IMR-90 (cell line): Measurements from ENCODE around the gene TEPSIN. TPM values are rescaled to one million over a fixed set of nuclear protein-coding genes. Genes with fewer than 3 reads are reported as not detected.
A peak's percentile ranks its signal among the peaks of the same experiment; 100 is the strongest.

ENCODE experiments used
- ATAC-seq: fragments of 200-7000 bp; cut with Tn5 transposase; 2 replicates; pipeline ENCODE4 v1.9.1; 2020; ENCODE audit warnings: low read depth, mild to moderate bottlenecking, moderate library complexity
- BruUV-seq: library from RNA; stranded (reverse); fragments of 400-500 nt; replicated peaks from 2 replicates; lab custom pipeline; 2021; lab: Mats Ljungman, UMichigan
- CTCF ChIA-PET: fragments of 300-600 bp; formaldehyde crosslinking; extraction: SDS; loops from one replicate; lab custom pipeline; 2021; ENCODE audit warnings: antibody characterized with exemption; lab: Yijun Ruan, JAX
- POLR2A ChIA-PET: fragments of 300-600 bp; sonication (Branson Sonifier 250); formaldehyde crosslinking; loops from one replicate; lab custom pipeline; 2022; ENCODE audit warnings: antibody characterized with exemption; ENCODE audit not compliant: unreplicated experiment; lab: Charles Lee
- DNase-seq: peaks from one replicate; pipeline ENCODE4 v3.0.0; 2013
- H2AFZ ChIP-seq: replicated peaks from 2 replicates; pipeline ENCODE3; 2013; ENCODE audit warnings: low read length, mild to moderate bottlenecking; ENCODE audit not compliant: poor library complexity
- H2AK5ac ChIP-seq: 2 replicates; pipeline ENCODE4 v1.6.1; 2013; ENCODE audit warnings: low read depth, low read length, inconsistent platforms
- H2AK9ac ChIP-seq: replicated peaks from 2 replicates; pipeline ENCODE3; 2013; ENCODE audit warnings: mild to moderate bottlenecking, low read depth, low read length, moderate library complexity; ENCODE audit not compliant: poor library complexity
- H2BK120ac ChIP-seq: 2 replicates; pipeline ENCODE4 v1.6.1; 2013; ENCODE audit warnings: low read depth, low read length, inconsistent platforms
- H2BK15ac ChIP-seq: 3 replicates; pipeline ENCODE4 v1.6.1; 2013; ENCODE audit warnings: low read depth, low read length, inconsistent platforms
- H2BK20ac ChIP-seq: 2 replicates; pipeline ENCODE4 v1.6.1; 2013; ENCODE audit warnings: low read depth, mild to moderate bottlenecking, inconsistent platforms, low read length, moderate library complexity
- H2BK5ac ChIP-seq: 2 replicates; pipeline ENCODE4 v1.6.1; 2013; ENCODE audit warnings: mild to moderate bottlenecking, low read depth, low read length, inconsistent platforms; ENCODE audit not compliant: poor library complexity, severe bottlenecking
- H3K14ac ChIP-seq: replicated peaks from 2 replicates; pipeline ENCODE4 v1.6.1; 2013; ENCODE audit warnings: low read depth, low read length, inconsistent platforms
- H3K18ac ChIP-seq: 2 replicates; pipeline ENCODE4 v1.6.1; 2013; ENCODE audit warnings: low read depth, low read length, control low read depth
- H3K23ac ChIP-seq: 2 replicates; pipeline ENCODE4 v1.6.1; 2013; ENCODE audit warnings: low read depth, low read length, inconsistent platforms
- H3K27ac ChIP-seq: 2 replicates; pipeline ENCODE4 v1.5.1; 2013; ENCODE audit warnings: mild to moderate bottlenecking, control low read depth, low read length; ENCODE audit not compliant: insufficient read depth
- H3K27me3 ChIP-seq: 2 replicates; pipeline ENCODE4 v1.6.1; 2013; ENCODE audit warnings: low read length; ENCODE audit not compliant: control insufficient read depth, insufficient read depth
- H3K36me3 ChIP-seq: 2 replicates; pipeline ENCODE4 v1.6.1; 2013; ENCODE audit warnings: low read length, mixed read lengths; ENCODE audit not compliant: control insufficient read depth, insufficient read depth
- H3K4ac ChIP-seq: 2 replicates; pipeline ENCODE4 v1.6.1; 2013; ENCODE audit warnings: low read depth, low read length, inconsistent platforms
- H3K4me1 ChIP-seq: 2 replicates; pipeline ENCODE4 v1.6.1; 2013; ENCODE audit warnings: low read length, mixed read lengths; ENCODE audit not compliant: control insufficient read depth, insufficient read depth
- H3K4me2 ChIP-seq: 2 replicates; pipeline ENCODE4 v1.6.1; 2013; ENCODE audit warnings: low read depth, mild to moderate bottlenecking, control low read depth, low read length, moderate library complexity
- H3K4me3 ChIP-seq: 2 replicates; pipeline ENCODE4 v1.5.1; 2013; ENCODE audit warnings: low read depth, mild to moderate bottlenecking, control low read depth, low read length, moderate library complexity; ENCODE audit not compliant: insufficient read depth
- H3K56ac ChIP-seq: 2 replicates; pipeline ENCODE4 v1.6.1; 2013; ENCODE audit warnings: low read length, inconsistent platforms; ENCODE audit not compliant: insufficient read depth; ENCODE audit errors: extremely low read depth
- H3K79me1 ChIP-seq, 2 experiments: 2 replicates each; pipeline ENCODE4 v1.6.1; 2013; ENCODE audit warnings: low read length in 2 of 2, inconsistent platforms in 1 of 2, low read depth in 1 of 2
- H3K9ac ChIP-seq: 2 replicates; pipeline ENCODE4 v1.6.1; 2013; ENCODE audit warnings: low read depth, low read length, control low read depth
- H3K9me1 ChIP-seq: 2 replicates; pipeline ENCODE4 v1.6.1; 2013; ENCODE audit warnings: low read length, inconsistent platforms; ENCODE audit not compliant: insufficient read depth
- H3K9me3 ChIP-seq: 2 replicates; pipeline ENCODE4 v1.6.1; 2013; ENCODE audit warnings: low read length; ENCODE audit not compliant: control insufficient read depth, insufficient read depth
- H4K20me1 ChIP-seq: 2 replicates; pipeline ENCODE4 v1.6.1; 2013; ENCODE audit warnings: low read length, inconsistent platforms; ENCODE audit not compliant: insufficient read depth
- H4K5ac ChIP-seq: 2 replicates; pipeline ENCODE4 v1.6.1; 2013; ENCODE audit warnings: mild to moderate bottlenecking, low read depth, low read length, control low read depth
- H4K8ac ChIP-seq, 2 experiments: 2 replicates each; pipeline ENCODE4 v1.6.1; 2013; ENCODE audit warnings: low read depth in 2 of 2, low read length in 2 of 2, control low read depth in 1 of 2, inconsistent platforms in 1 of 2
- H4K91ac ChIP-seq: 2 replicates; pipeline ENCODE4 v1.6.1; 2013; ENCODE audit warnings: low read depth, low read length, inconsistent platforms; ENCODE audit not compliant: insufficient read depth
- BHLHE40 ChIP-seq: fragments of 150-350 bp; IDR thresholded peaks from 2 replicates; pipeline ENCODE4 v1.6.1; 2016; ENCODE audit warnings: mild to moderate bottlenecking, low read depth, low read length
- CEBPB ChIP-seq: IDR thresholded peaks from 2 replicates; pipeline ENCODE4 v1.6.1; 2012; ENCODE audit warnings: low read depth, low read length, improper control_type of control experiment
- CHD1 ChIP-seq: IDR thresholded peaks from 2 replicates; pipeline ENCODE4 v1.6.1; 2012; ENCODE audit warnings: low read depth, low read length, improper control_type of control experiment
- CTCF ChIP-seq: conservative IDR thresholded peaks from 2 replicates; pipeline ENCODE4 v1.5.1; 2012; ENCODE audit warnings: mild to moderate bottlenecking, low read depth, low read length, improper control_type of control experiment
- ELK1 ChIP-seq: fragments of 150-350 bp; IDR thresholded peaks from 2 replicates; pipeline ENCODE4 v1.6.1; 2016; ENCODE audit warnings: low read depth, mild to moderate bottlenecking, low read length, moderate library complexity, borderline replicate concordance
- MAFK ChIP-seq: IDR thresholded peaks from 2 replicates; pipeline ENCODE4 v1.6.1; 2012; ENCODE audit warnings: low read depth, low read length, improper control_type of control experiment
- MAZ ChIP-seq: IDR thresholded peaks from 2 replicates; pipeline ENCODE4 v1.6.1; 2012; ENCODE audit warnings: low read depth, mild to moderate bottlenecking, low read length, improper control_type of control experiment, moderate library complexity, borderline replicate concordance
- NFE2L2 ChIP-seq: fragments of 150-350 bp; IDR thresholded peaks from 2 replicates; pipeline ENCODE4 v1.6.1; 2016; ENCODE audit warnings: low read depth, mild to moderate bottlenecking, low read length
- POLR2A ChIP-seq: IDR thresholded peaks from 2 replicates; pipeline ENCODE4 v1.6.1; 2012; ENCODE audit warnings: mild to moderate bottlenecking, low read depth, low read length
- RAD21 ChIP-seq: IDR thresholded peaks from 2 replicates; pipeline ENCODE4 v1.6.1; 2012; ENCODE audit warnings: low read length, improper control_type of control experiment
- RCOR1 ChIP-seq: IDR thresholded peaks from 2 replicates; pipeline ENCODE4 v1.6.1; 2012; ENCODE audit warnings: mild to moderate bottlenecking, low read length, improper control_type of control experiment; ENCODE audit not compliant: insufficient replicate concordance
- RFX5 ChIP-seq: IDR thresholded peaks from 2 replicates; pipeline ENCODE4 v1.8.0; 2012; ENCODE audit warnings: low read depth, mild to moderate bottlenecking, low read length, moderate library complexity
- SMC3 ChIP-seq: fragments of 150-350 bp; IDR thresholded peaks from 2 replicates; pipeline ENCODE4 v1.6.1; 2016; ENCODE audit warnings: low read depth, mild to moderate bottlenecking, antibody characterized with exemption, low read length, moderate library complexity
- USF2 ChIP-seq: fragments of 150-350 bp; IDR thresholded peaks from 2 replicates; pipeline ENCODE4 v1.6.1; 2017; ENCODE audit warnings: mild to moderate bottlenecking, antibody characterized with exemption, low read length, low read depth
- WGBS, 2 experiments: methylation state at CpG; one replicate each; pipeline versions ENCODE4 v1.1.5 to v1.1.7; 2013; ENCODE audit warnings: missing lambda C conversion rate in 2 of 2; ENCODE audit not compliant: insufficient read length in 1 of 2; ENCODE audit errors: extremely low coverage in 2 of 2; 5-methylcytosine and 5-hydroxymethylcytosine counted together
- dilution Hi-C: fragments of 300-500 bp; cut with HindIII; formaldehyde crosslinking; loops from one replicate; pipeline ENCODE4 v1.14.3; 2018; ENCODE audit warnings: low sequenced_read_pairs; ENCODE audit not compliant: unreplicated experiment
- in situ Hi-C: fragments of 300-500 bp; cut with MboI; formaldehyde crosslinking; loops from 3 replicates; pipeline ENCODE4 v1.14.3; 2019; ENCODE audit warnings: low sequenced_read_pairs, inconsistent platforms, mixed read lengths
- intact Hi-C: fragments of 100-400 bp; cut with micrococcal nuclease; formaldehyde crosslinking; loops from 2 replicates; pipeline ENCODE4 v1.10.0; 2022
- polyA plus RNA-seq, 3 experiments: library from polyadenylated mRNA; depleted of rRNA; stranded (reverse); fragments of >200 nt; gene quantifications; 2 replicates each; pipeline ENCODE4 v1.2.3, GENCODE V29; 2012; ENCODE audit warnings: low replicate concordance in 1 of 3
- total RNA-seq: library from RNA; depleted of rRNA; stranded (reverse); fragments of >200 nt; gene quantifications from 2 replicates; pipeline ENCODE4 v1.2.3, GENCODE V29; 2012

TEPSIN gene
- total and polyA plus RNA-seq, 2 of the 4 experiments (the other 2 are of a cell fraction), result 3.2 to 28.1 TPM

- no peak overlapping the region for H3K14ac ChIP-seq
- peaks cover 4% of the 10 kb centered on the region; the same call in 1 of the 2 replicates for H3K36me3 ChIP-seq
- H3K79me1 ChIP-seq, result peaks cover 29 to 78% of the 10 kb centered on the region in 2 experiments
- no peak overlapping the region for H2AFZ ChIP-seq
- H2BK120ac ChIP-seq, result no peak overlapping the region
- no peak overlapping the region for H4K91ac ChIP-seq
- H2AK5ac ChIP-seq, result no peak overlapping the region
- POLR2A ChIA-PET, result no interaction called here
- no peak overlapping the region for H3K4ac ChIP-seq
- H3K27me3 ChIP-seq, result no peaks in the 10 kb centered on the region
- no peak overlapping the region for H3K18ac ChIP-seq
- dilution Hi-C loops (no loop called here), intact Hi-C loops (loop anchor here (1.0 kb wide), 1 partner anchor 98 kb away; no protein-coding TSS in a partner anchor), in situ Hi-C loops (no loop called here)
- H2BK15ac ChIP-seq, result no peak overlapping the region
- DNase-seq (no peak), ATAC-seq (no peak)
- TF ChIP-seq RAD21 (no peak), SMC3 (no peak), RFX5 (no peak), MAZ (no peak), RCOR1 (no peak), POLR2A (no peak), CTCF (no peak), MAFK (no peak), USF2 (no peak), CHD1 (no peak), ELK1 (no peak), NFE2L2 (no peak), CEBPB (no peak), BHLHE40 (no peak)
- no peak overlapping the region for H3K27ac ChIP-seq
- H3K9me3 ChIP-seq, result no peaks in the 10 kb centered on the region
- H3K4me2 ChIP-seq, result no peak overlapping the region
- H3K9ac ChIP-seq, result no peak overlapping the region
- no peak overlapping the region for H4K5ac ChIP-seq
- no peak overlapping the region for H3K4me3 ChIP-seq
- H2AK9ac ChIP-seq, result peak overlapping the region; percentile 65
- no peak overlapping the region for H4K8ac ChIP-seq
- H2BK20ac ChIP-seq, result no peak overlapping the region
- peaks cover 17% of the 10 kb centered on the region for H3K4me1 ChIP-seq
- CTCF ChIA-PET, result interaction anchor here (1.0 kb wide), 1 partner anchor 15 kb away, joined by 3 read pairs; no protein-coding TSS in a partner anchor
- peaks cover 11% of the 10 kb centered on the region; the same call in 1 of the 2 replicates for H3K9me1 ChIP-seq
- no peak overlapping the region for H3K56ac ChIP-seq
- 94% methylated on average over 2 of the region's 8 CpGs; no CpG with 5 or more reads in 1 of the 2 experiments for WGBS, 2 experiments
- H2BK5ac ChIP-seq, result no peak overlapping the region
- H3K23ac ChIP-seq, result no peak overlapping the region
- H4K20me1 ChIP-seq, result peaks cover 41% of the 10 kb centered on the region
- no TSS peak for BruUV-seq
Measured at GRCh38 chr17:81240761-81241160, 1.9 kb upstream of the TEPSIN start.
